VCaP (cell line): ENCODE data around the gene ARHGAP27.

Source experiments
- H3K27ac ChIP-seq: fragments of 450-650 bp; 2 replicates; pipeline ENCODE4 v1.5.1; 2017
- CTCF ChIP-seq: fragments of 450-650 bp; conservative IDR thresholded peaks from 2 replicates; pipeline ENCODE4 v1.5.1; 2017; ENCODE audit warnings: mild to moderate bottlenecking, moderate library complexity

Gene ARHGAP27

GRCh38 chr17:45427181-45427835 is 5.4 kb downstream of the ARHGAP27 start:
- TF ChIP-seq CTCF, result no peak
- H3K27ac ChIP-seq, result peak overlapping the region; percentile 57; the same call in 1 of the 2 replicates

- TF ChIP-seq CTCF, result no peak
- H3K27ac ChIP-seq, result no peak overlapping the region
Measured at GRCh38 chr17:45426561-45426960, 6.1 kb downstream of the ARHGAP27 start.

- TF ChIP-seq CTCF, result peak; percentile 20; the same call in 1 of the 2 replicates
- H3K27ac ChIP-seq, result peak overlapping the region; percentile 91
Measured at GRCh38 chr17:45425984-45426413, 6.7 kb downstream of the ARHGAP27 start.

- H3K27ac ChIP-seq, result peak overlapping the region; percentile 91
- TF ChIP-seq CTCF, result peak; percentile 76
Measured at GRCh38 chr17:45425125-45425983, 7.3 kb downstream of the ARHGAP27 start.

GRCh38 chr17:45424769-45425124 is 7.9 kb downstream of the ARHGAP27 start:
- H3K27ac ChIP-seq, result peak overlapping the region; percentile 91
- no peak for TF ChIP-seq CTCF

GRCh38 chr17:45423975-45424335 is 8.7 kb downstream of the ARHGAP27 start:
- TF ChIP-seq CTCF, result no peak
- H3K27ac ChIP-seq, result peak overlapping the region; percentile 91

GRCh38 chr17:45423304-45423974 is 9.2 kb downstream of the ARHGAP27 start:
- H3K27ac ChIP-seq, result peak overlapping the region; percentile 91
- no peak for TF ChIP-seq CTCF
